ENCODE measurements around the gene DAPK2.

DNA sequence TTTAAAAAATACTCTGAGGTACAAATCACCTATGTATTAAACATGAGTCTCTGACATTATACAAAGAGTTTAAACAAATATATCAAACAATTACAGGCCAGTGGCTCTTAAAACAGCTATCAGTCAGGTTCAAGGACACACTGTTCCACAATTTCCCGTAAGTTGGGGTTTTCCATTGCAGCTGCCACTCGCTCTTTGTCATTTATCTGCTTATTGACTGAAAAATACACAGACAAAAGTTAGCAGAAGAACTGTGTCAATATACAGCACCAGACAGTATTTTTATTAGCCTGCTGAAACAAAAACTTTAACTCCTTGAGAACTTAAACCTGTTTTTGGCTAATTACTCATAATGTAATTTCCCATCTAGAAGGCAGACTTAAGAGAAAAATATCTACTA is 26.5 kb upstream of the DAPK2 start:
- no peak for TF ChIP-seq GATA2 (IDR thresholded peaks at IDR 0.05; ENCODE audit: low read depth, low read length)
- no peak for TF ChIP-seq GATA3 (IDR thresholded peaks at IDR 0.05; ENCODE audit: low read depth, low read length)

Measured in SH-SY5Y (cell line).